ENCODE results near the gene ACADSB. TPM values are rescaled to one million over a fixed set of nuclear protein-coding genes. Genes with fewer than 3 reads are reported as not detected.

The ACADSB gene
- total RNA-seq, 1 donor from 2014 or later, result 19.5 TPM

- Mint-ChIP-seq H3K36me3 (ENCODE audit: unreplicated experiment) (no peaks in the 10 kb centered on the region), H3K4me3 (ENCODE audit: unreplicated experiment) (no peak overlapping the region), H3K27me3 (ENCODE audit: unreplicated experiment) (no peaks in the 10 kb centered on the region), H3K4me1 (ENCODE audit: unreplicated experiment) (no peaks in the 10 kb centered on the region), H3K27ac (ENCODE audit: unreplicated experiment) (no peak overlapping the region), H3K9me3 (ENCODE audit: unreplicated experiment) (no peaks in the 10 kb centered on the region)
- no peak for TF ChIP-seq CTCF (IDR thresholded peaks at IDR 0.05)
- no peak for DNase-seq (ENCODE audit: extremely low spot score, unreplicated experiment)
These were observed 84.7 kb downstream of the ACADSB start for GRCh38 chr10:123093489-123093888.

- no peaks in the 10 kb centered on the region for H3K9me3 Mint-ChIP-seq (ENCODE audit: unreplicated experiment)
- no peak overlapping the region for H3K27ac Mint-ChIP-seq (ENCODE audit: unreplicated experiment)
- no peaks in the 10 kb centered on the region for H3K36me3 Mint-ChIP-seq (ENCODE audit: unreplicated experiment)
- no peaks in the 10 kb centered on the region for H3K27me3 Mint-ChIP-seq (ENCODE audit: unreplicated experiment)
- H3K4me3 Mint-ChIP-seq (ENCODE audit: unreplicated experiment), result no peak overlapping the region
- no peak for TF ChIP-seq CTCF (IDR thresholded peaks at IDR 0.05)
- H3K4me1 Mint-ChIP-seq (ENCODE audit: unreplicated experiment), result no peaks in the 10 kb centered on the region
- no peak for DNase-seq (ENCODE audit: extremely low spot score, unreplicated experiment)
These were observed 87.6 kb downstream of the ACADSB start for GRCh38 chr10:123096452-123096851.

- H3K4me3 Mint-ChIP-seq (ENCODE audit: unreplicated experiment), result no peak overlapping the region
- no peak overlapping the region for H3K27ac Mint-ChIP-seq (ENCODE audit: unreplicated experiment)
- no peaks in the 10 kb centered on the region for H3K36me3 Mint-ChIP-seq (ENCODE audit: unreplicated experiment)
- no peaks in the 10 kb centered on the region for H3K9me3 Mint-ChIP-seq (ENCODE audit: unreplicated experiment)
- no peaks in the 10 kb centered on the region for H3K27me3 Mint-ChIP-seq (ENCODE audit: unreplicated experiment)
- DNase-seq (ENCODE audit: extremely low spot score, unreplicated experiment), result no peak
- H3K4me1 Mint-ChIP-seq (ENCODE audit: unreplicated experiment), result no peaks in the 10 kb centered on the region
- TF ChIP-seq CTCF (IDR thresholded peaks at IDR 0.05), result no peak
These were observed 88.2 kb downstream of the ACADSB start for GRCh38 chr10:123097039-123097438.

GRCh38 chr10:123100030-123100762 is 91.4 kb downstream of the ACADSB start:
- H3K36me3 Mint-ChIP-seq (ENCODE audit: unreplicated experiment), result no peaks in the 10 kb centered on the region
- H3K4me1 Mint-ChIP-seq (ENCODE audit: unreplicated experiment), result no peaks in the 10 kb centered on the region
- H3K27me3 Mint-ChIP-seq (ENCODE audit: unreplicated experiment), result no peaks in the 10 kb centered on the region
- DNase-seq (ENCODE audit: extremely low spot score, unreplicated experiment), result no peak
- H3K4me3 Mint-ChIP-seq (ENCODE audit: unreplicated experiment), result no peak overlapping the region
- H3K27ac Mint-ChIP-seq (ENCODE audit: unreplicated experiment), result no peak overlapping the region
- TF ChIP-seq CTCF (IDR thresholded peaks at IDR 0.05), result no peak
- H3K9me3 Mint-ChIP-seq (ENCODE audit: unreplicated experiment), result no peaks in the 10 kb centered on the region

- Mint-ChIP-seq H3K27ac (ENCODE audit: unreplicated experiment) (no peak overlapping the region), H3K9me3 (ENCODE audit: unreplicated experiment) (no peaks in the 10 kb centered on the region), H3K27me3 (ENCODE audit: unreplicated experiment) (peaks cover 3% of the 10 kb centered on the region)
These were observed 93.1 kb downstream of the ACADSB start for GRCh38 chr10:123101872-123102271.

More at GRCh38 chr10:123101872-123102271, 93.1 kb downstream of the ACADSB start:
- H3K4me1 Mint-ChIP-seq (ENCODE audit: unreplicated experiment), result no peaks in the 10 kb centered on the region
- no peak overlapping the region for H3K4me3 Mint-ChIP-seq (ENCODE audit: unreplicated experiment)
- H3K36me3 Mint-ChIP-seq (ENCODE audit: unreplicated experiment), result no peaks in the 10 kb centered on the region
- TF ChIP-seq CTCF (IDR thresholded peaks at IDR 0.05), result no peak
- no peak for DNase-seq (ENCODE audit: extremely low spot score, unreplicated experiment)
